GM12878 (cell line): ENCODE data around the gene COPS7A. TPM values are rescaled to one million over a fixed set of nuclear protein-coding genes. Genes with fewer than 3 reads are reported as not detected.

Experiments
- BRCA1 ChIP-seq: IDR thresholded peaks from 2 replicates; pipeline ENCODE4 v1.6.1; 2011; ENCODE audit warnings: low read depth, low read length, improper control_type of control experiment
- CREB1 ChIP-seq: IDR thresholded peaks from 2 replicates; pipeline ENCODE4 v1.6.1; 2012; ENCODE audit warnings: low read depth, mild to moderate bottlenecking, inconsistent platforms
- IRF4 ChIP-seq: IDR thresholded peaks from 2 replicates; pipeline ENCODE4 v1.6.1; 2011; ENCODE audit warnings: low read depth, low read length
- MTA3 ChIP-seq: IDR thresholded peaks from 2 replicates; pipeline ENCODE4 v1.6.1; 2012; ENCODE audit warnings: low read length, inconsistent platforms, borderline replicate concordance
- NFYB ChIP-seq: IDR thresholded peaks from 2 replicates; pipeline ENCODE4 v1.6.1; 2011; ENCODE audit warnings: low read depth, mild to moderate bottlenecking, low read length, improper control_type of control experiment, moderate library complexity; ENCODE audit not compliant: insufficient read depth
- NRF1 ChIP-seq: conservative IDR thresholded peaks from 2 replicates; pipeline ENCODE4 v1.6.1; 2011; ENCODE audit warnings: mild to moderate bottlenecking, low read depth, low read length, improper control_type of control experiment
- SIX5 ChIP-seq: IDR thresholded peaks from 2 replicates; pipeline ENCODE4 v1.6.1; 2011; ENCODE audit warnings: mild to moderate bottlenecking, low read depth, low read length, moderate library complexity; ENCODE audit not compliant: severe bottlenecking
- STAT3 ChIP-seq: IDR thresholded peaks from 2 replicates; pipeline ENCODE4 v1.6.1; 2011; ENCODE audit warnings: low read depth, low read length, improper control_type of control experiment
- YBX1 ChIP-seq: fragments of 450-650 bp; IDR thresholded peaks from 2 replicates; pipeline ENCODE4 v1.6.1; 2016; ENCODE audit warnings: antibody characterized with exemption
- polyA plus RNA-seq, 11 experiments: library from polyadenylated mRNA; depleted of rRNA in 4 of 11; unstranded in 6 of 11; stranded (reverse) in 5 of 11; fragments of >200 nt; fragmentation: Nextera tagmentation in 4 of 11; fragmentation: Illumina TruSeq in 1 of 11; extraction: Ambion mirVana in 4 of 11; extraction: Trizol in 1 of 11; gene quantifications; 1 replicate in 1 of 11; 2 replicates in 10 of 11; pipeline versions ENCODE4 v1.2.1 to v1.2.3, GENCODE V29; 2011 to 2016; ENCODE audit warnings: inconsistent platforms in 2 of 11, missing spikeins in 2 of 11, low read depth in 1 of 11
- total RNA-seq, 4 experiments: library from RNA; depleted of rRNA in 3 of 4; stranded (reverse); fragments of >200 nt in 3 of 4; fragmentation: Illumina TruSeq in 1 of 4; extraction: Trizol in 1 of 4; gene quantifications; 2 replicates each; pipeline versions ENCODE4 v1.2.1 to v1.2.3, GENCODE V29; 2013 to 2021
- TF ChIP-seq, protein P1 (sequence below): fragments of 450-650 bp; IDR thresholded peaks from 2 replicates; pipeline ENCODE4 v1.6.1; 2018; ENCODE audit warnings: mild to moderate bottlenecking, low read depth, moderate library complexity; ENCODE audit not compliant: partially characterized antibody
- TF ChIP-seq, protein P2 (sequence below): fragments of 450-650 bp; formaldehyde crosslinking; IDR thresholded peaks from 2 replicates; pipeline ENCODE4 v1.5.0; 2022; ENCODE audit warnings: mild to moderate bottlenecking, missing genetic modification characterization
- TF ChIP-seq, protein P3 (sequence below): IDR thresholded peaks from 2 replicates; pipeline ENCODE4 v1.6.1; 2012; ENCODE audit warnings: improper control_type of control experiment, low read depth, low read length; ENCODE audit not compliant: insufficient replicate concordance
- TF ChIP-seq, protein P4 (sequence below): fragments of 450-650 bp; IDR thresholded peaks from 2 replicates; pipeline ENCODE4 v1.6.1; 2017; ENCODE audit warnings: borderline replicate concordance
- TF ChIP-seq, protein P5 (sequence below): IDR thresholded peaks from 2 replicates; pipeline ENCODE4 v1.6.1; 2011; ENCODE audit warnings: low read depth, low read length, improper control_type of control experiment, borderline replicate concordance
- TF ChIP-seq, protein P6 (sequence below): IDR thresholded peaks from 2 replicates; pipeline ENCODE4 v1.6.1; 2012; ENCODE audit warnings: low read depth, low read length, improper control_type of control experiment

Gene COPS7A
- total and polyA plus RNA-seq, 10 of the 15 experiments (the other 5 are each of a cell fraction or from before 2014, with no cell fraction given): 25.7 to 74.0 (median 51.9) TPM

DNA sequence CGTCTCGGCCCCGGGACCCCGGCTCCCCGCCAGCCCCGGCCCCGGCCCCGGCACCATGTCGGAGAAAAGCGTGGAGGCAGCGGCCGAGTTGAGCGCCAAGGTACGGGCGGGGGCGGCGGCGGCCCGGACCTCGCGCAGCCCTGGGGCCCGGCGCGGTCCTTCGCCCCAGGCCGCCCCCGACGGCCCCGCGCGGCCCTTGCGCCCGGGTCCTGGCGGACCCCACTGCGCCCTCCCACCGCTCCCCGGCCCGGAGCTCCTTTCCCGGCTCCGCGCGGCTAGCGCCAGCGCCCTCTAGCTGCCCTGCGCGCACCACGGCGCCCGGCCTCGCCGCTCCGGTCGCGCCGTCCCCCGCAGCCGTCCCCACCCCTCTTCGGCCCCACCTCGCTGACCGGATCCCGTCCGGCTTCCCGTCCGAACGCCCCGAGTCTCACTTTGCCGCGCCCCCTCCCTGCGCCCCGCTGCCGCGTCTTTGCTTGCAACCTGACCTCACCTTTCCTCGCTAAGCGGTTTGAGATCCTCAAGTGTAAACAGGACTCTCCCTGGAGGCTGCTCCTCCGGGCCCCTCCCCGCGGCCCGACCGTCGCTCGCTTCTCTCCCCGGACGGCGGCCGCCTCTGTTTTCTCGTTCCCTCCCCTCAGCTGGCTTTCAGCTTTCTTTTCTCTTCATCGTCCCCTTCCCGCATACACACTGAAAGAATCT, 43.0 kb downstream of the COPS7A start (continued):
- TF ChIP-seq, protein P1, sequence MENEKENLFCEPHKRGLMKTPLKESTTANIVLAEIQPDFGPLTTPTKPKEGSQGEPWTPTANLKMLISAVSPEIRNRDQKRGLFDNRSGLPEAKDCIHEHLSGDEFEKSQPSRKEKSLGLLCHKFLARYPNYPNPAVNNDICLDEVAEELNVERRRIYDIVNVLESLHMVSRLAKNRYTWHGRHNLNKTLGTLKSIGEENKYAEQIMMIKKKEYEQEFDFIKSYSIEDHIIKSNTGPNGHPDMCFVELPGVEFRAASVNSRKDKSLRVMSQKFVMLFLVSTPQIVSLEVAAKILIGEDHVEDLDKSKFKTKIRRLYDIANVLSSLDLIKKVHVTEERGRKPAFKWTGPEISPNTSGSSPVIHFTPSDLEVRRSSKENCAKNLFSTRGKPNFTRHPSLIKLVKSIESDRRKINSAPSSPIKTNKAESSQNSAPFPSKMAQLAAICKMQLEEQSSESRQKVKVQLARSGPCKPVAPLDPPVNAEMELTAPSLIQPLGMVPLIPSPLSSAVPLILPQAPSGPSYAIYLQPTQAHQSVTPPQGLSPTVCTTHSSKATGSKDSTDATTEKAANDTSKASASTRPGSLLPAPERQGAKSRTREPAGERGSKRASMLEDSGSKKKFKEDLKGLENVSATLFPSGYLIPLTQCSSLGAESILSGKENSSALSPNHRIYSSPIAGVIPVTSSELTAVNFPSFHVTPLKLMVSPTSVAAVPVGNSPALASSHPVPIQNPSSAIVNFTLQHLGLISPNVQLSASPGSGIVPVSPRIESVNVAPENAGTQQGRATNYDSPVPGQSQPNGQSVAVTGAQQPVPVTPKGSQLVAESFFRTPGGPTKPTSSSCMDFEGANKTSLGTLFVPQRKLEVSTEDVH: no peak
- TF ChIP-seq BRCA1: no peak
- TF ChIP-seq YBX1: no peak
- TF ChIP-seq, protein P2, sequence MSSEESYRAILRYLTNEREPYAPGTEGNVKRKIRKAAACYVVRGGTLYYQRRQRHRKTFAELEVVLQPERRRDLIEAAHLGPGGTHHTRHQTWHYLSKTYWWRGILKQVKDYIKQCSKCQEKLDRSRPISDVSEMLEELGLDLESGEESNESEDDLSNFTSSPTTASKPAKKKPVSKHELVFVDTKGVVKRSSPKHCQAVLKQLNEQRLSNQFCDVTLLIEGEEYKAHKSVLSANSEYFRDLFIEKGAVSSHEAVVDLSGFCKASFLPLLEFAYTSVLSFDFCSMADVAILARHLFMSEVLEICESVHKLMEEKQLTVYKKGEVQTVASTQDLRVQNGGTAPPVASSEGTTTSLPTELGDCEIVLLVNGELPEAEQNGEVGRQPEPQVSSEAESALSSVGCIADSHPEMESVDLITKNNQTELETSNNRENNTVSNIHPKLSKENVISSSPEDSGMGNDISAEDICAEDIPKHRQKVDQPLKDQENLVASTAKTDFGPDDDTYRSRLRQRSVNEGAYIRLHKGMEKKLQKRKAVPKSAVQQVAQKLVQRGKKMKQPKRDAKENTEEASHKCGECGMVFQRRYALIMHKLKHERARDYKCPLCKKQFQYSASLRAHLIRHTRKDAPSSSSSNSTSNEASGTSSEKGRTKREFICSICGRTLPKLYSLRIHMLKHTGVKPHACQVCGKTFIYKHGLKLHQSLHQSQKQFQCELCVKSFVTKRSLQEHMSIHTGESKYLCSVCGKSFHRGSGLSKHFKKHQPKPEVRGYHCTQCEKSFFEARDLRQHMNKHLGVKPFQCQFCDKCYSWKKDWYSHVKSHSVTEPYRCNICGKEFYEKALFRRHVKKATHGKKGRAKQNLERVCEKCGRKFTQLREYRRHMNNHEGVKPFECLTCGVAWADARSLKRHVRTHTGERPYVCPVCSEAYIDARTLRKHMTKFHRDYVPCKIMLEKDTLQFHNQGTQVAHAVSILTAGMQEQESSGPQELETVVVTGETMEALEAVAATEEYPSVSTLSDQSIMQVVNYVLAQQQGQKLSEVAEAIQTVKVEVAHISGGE (CRISPR knock-in tag): no peak
- TF ChIP-seq, protein P3, sequence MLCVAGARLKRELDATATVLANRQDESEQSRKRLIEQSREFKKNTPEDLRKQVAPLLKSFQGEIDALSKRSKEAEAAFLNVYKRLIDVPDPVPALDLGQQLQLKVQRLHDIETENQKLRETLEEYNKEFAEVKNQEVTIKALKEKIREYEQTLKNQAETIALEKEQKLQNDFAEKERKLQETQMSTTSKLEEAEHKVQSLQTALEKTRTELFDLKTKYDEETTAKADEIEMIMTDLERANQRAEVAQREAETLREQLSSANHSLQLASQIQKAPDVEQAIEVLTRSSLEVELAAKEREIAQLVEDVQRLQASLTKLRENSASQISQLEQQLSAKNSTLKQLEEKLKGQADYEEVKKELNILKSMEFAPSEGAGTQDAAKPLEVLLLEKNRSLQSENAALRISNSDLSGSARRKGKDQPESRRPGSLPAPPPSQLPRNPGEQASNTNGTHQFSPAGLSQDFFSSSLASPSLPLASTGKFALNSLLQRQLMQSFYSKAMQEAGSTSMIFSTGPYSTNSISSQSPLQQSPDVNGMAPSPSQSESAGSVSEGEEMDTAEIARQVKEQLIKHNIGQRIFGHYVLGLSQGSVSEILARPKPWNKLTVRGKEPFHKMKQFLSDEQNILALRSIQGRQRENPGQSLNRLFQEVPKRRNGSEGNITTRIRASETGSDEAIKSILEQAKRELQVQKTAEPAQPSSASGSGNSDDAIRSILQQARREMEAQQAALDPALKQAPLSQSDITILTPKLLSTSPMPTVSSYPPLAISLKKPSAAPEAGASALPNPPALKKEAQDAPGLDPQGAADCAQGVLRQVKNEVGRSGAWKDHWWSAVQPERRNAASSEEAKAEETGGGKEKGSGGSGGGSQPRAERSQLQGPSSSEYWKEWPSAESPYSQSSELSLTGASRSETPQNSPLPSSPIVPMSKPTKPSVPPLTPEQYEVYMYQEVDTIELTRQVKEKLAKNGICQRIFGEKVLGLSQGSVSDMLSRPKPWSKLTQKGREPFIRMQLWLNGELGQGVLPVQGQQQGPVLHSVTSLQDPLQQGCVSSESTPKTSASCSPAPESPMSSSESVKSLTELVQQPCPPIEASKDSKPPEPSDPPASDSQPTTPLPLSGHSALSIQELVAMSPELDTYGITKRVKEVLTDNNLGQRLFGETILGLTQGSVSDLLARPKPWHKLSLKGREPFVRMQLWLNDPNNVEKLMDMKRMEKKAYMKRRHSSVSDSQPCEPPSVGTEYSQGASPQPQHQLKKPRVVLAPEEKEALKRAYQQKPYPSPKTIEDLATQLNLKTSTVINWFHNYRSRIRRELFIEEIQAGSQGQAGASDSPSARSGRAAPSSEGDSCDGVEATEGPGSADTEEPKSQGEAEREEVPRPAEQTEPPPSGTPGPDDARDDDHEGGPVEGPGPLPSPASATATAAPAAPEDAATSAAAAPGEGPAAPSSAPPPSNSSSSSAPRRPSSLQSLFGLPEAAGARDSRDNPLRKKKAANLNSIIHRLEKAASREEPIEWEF: no peak
- TF ChIP-seq STAT3: no peak
- no peak for TF ChIP-seq IRF4
- TF ChIP-seq, protein P4, sequence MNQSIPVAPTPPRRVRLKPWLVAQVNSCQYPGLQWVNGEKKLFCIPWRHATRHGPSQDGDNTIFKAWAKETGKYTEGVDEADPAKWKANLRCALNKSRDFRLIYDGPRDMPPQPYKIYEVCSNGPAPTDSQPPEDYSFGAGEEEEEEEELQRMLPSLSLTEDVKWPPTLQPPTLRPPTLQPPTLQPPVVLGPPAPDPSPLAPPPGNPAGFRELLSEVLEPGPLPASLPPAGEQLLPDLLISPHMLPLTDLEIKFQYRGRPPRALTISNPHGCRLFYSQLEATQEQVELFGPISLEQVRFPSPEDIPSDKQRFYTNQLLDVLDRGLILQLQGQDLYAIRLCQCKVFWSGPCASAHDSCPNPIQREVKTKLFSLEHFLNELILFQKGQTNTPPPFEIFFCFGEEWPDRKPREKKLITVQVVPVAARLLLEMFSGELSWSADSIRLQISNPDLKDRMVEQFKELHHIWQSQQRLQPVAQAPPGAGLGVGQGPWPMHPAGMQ: no peak
- TF ChIP-seq, protein P5, sequence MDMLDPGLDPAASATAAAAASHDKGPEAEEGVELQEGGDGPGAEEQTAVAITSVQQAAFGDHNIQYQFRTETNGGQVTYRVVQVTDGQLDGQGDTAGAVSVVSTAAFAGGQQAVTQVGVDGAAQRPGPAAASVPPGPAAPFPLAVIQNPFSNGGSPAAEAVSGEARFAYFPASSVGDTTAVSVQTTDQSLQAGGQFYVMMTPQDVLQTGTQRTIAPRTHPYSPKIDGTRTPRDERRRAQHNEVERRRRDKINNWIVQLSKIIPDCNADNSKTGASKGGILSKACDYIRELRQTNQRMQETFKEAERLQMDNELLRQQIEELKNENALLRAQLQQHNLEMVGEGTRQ: no peak
- no peak for TF ChIP-seq MTA3
- no peak for TF ChIP-seq NFYB
- TF ChIP-seq, protein P6, sequence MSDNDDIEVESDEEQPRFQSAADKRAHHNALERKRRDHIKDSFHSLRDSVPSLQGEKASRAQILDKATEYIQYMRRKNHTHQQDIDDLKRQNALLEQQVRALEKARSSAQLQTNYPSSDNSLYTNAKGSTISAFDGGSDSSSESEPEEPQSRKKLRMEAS: peak; percentile 25; the same call in 1 of the 2 replicates
- TF ChIP-seq SIX5: no peak
- TF ChIP-seq CREB1: no peak
- no peak for TF ChIP-seq NRF1
